ENCODE results near the gene CEP57L1. TPM values are rescaled to one million over a fixed set of nuclear protein-coding genes. Genes with fewer than 3 reads are reported as not detected.

CEP57L1 gene
- total RNA-seq, 1 experiment from 2014 or later: 20.7 TPM

GRCh38 chr6:109052852-109053251 lies 42.5 kb upstream of the CEP57L1 start:
- no peaks in the 10 kb centered on the region for H3K9me3 ChIP-seq (ENCODE audit: control insufficient read depth in 1 of 2, insufficient read depth in 1 of 2, low read depth in 1 of 2, low read length in 2 of 2)
- ChIA-PET RAD21 (ENCODE audit: low non-redundant PET in 1 of 2, low total read pairs in 2 of 2, uncharacterized antibody in 2 of 2, unreplicated experiment in 2 of 2) (no interaction called here), POLR2A (no interaction called here), CTCF (no interaction called here)
- DNase-seq (ENCODE audit: low read depth, low spot score): no peak
- no peaks in the 10 kb centered on the region for H3K27me3 ChIP-seq (ENCODE audit: insufficient read depth, low read length)
- no peak overlapping the region for H3K9ac ChIP-seq (ENCODE audit: low read length)
- peaks cover 0 to 12% of the 10 kb centered on the region in 2 experiments; a peak in 2 of 4 replicates for H3K4me1 ChIP-seq (ENCODE audit: control insufficient read depth in 1 of 2, insufficient read depth in 2 of 2, low read length in 2 of 2)
- H4K20me1 ChIP-seq (ENCODE audit: insufficient read depth): no peaks in the 10 kb centered on the region
- H3K79me2 ChIP-seq (ENCODE audit: insufficient read depth, low read length): no peaks in the 10 kb centered on the region
- no peak for TF ChIP-seq YY1 (IDR thresholded peaks at IDR 0.05; ENCODE audit: extremely low read depth, insufficient replicate concordance, low read depth, low read length)
- no peak for TF ChIP-seq FOSL1 (IDR thresholded peaks at IDR 0.05; ENCODE audit: low read depth)
- TF ChIP-seq POLR2A (IDR thresholded peaks at IDR 0.05; ENCODE audit: borderline replicate concordance, extremely low read depth, insufficient read depth, insufficient read length): no peak
- no peak for TF ChIP-seq ZNF274 (IDR thresholded peaks at IDR 0.05; ENCODE audit: low read depth, low read length)
- no peak for TF ChIP-seq CBX3 (IDR thresholded peaks at IDR 0.05; ENCODE audit: low read depth)
- no peak for TF ChIP-seq EZH2 (IDR thresholded peaks at IDR 0.05)
- TF ChIP-seq SRF (IDR thresholded peaks at IDR 0.05; ENCODE audit: low read depth): no peak
- no peak for TF ChIP-seq EZH2phosphoT487 (IDR thresholded peaks at IDR 0.05; ENCODE audit: borderline replicate concordance)
- TF ChIP-seq SP1 (IDR thresholded peaks at IDR 0.05; ENCODE audit: low read depth): no peak
- no peak for TF ChIP-seq POLR2AphosphoS5 (IDR thresholded peaks at IDR 0.05; ENCODE audit: low read depth, low read length)
- TF ChIP-seq CTCF (IDR thresholded peaks at IDR 0.05 in 2 of 3, conservative IDR thresholded peaks at IDR 0.05 in 1 of 3; ENCODE audit: borderline replicate concordance in 1 of 3, insufficient read depth in 1 of 3, low read depth in 2 of 3, low read length in 2 of 3): no peak
- TF ChIP-seq SIN3A (IDR thresholded peaks at IDR 0.05; ENCODE audit: low read depth): no peak
- no peak for TF ChIP-seq JUND (IDR thresholded peaks at IDR 0.05)
- no peak for TF ChIP-seq ZFX (IDR thresholded peaks at IDR 0.05)
- no peak for TF ChIP-seq ZBTB33 (IDR thresholded peaks at IDR 0.05; ENCODE audit: extremely low read depth, insufficient replicate concordance, low read length)
- TF ChIP-seq ATF3 (IDR thresholded peaks at IDR 0.05): no peak
- no peak for TF ChIP-seq TCF7L2 (IDR thresholded peaks at IDR 0.05; ENCODE audit: borderline replicate concordance, extremely low read depth, insufficient read depth, insufficient read length)
- no peak overlapping the region for H3K27ac ChIP-seq (ENCODE audit: low read depth, low read length)
- intact Hi-C loops (cut with micrococcal nuclease): no loop called here
- BruUV-seq (replicated peaks): no TSS peak
- H3K4me3 ChIP-seq (replicated peaks in 1 of 2; ENCODE audit: low read depth in 1 of 2, low read length in 2 of 2): no peak overlapping the region
- H3K36me3 ChIP-seq (ENCODE audit: control insufficient read depth in 1 of 2, insufficient read depth in 2 of 2, low read length in 2 of 2): no peaks in the 10 kb centered on the region
- H3K4me2 ChIP-seq (ENCODE audit: low read length): no peak overlapping the region
- ATAC-seq: no peak
- no peaks in the 10 kb centered on the region for H3K9me2 ChIP-seq (ENCODE audit: insufficient read depth)
- H2AFZ ChIP-seq (ENCODE audit: low read depth, low read length, poor library complexity, severe bottlenecking): no peak overlapping the region

All from HCT116 (cell line).